HEK293 (cell line): Measurements from ENCODE around the gene C19orf73.

Experiments
- ATF2 ChIP-seq: fragments of 450-650 bp; formaldehyde crosslinking; IDR thresholded peaks from 2 replicates; pipeline ENCODE4 v1.5.1; 2016; ENCODE audit warnings: missing biosample characterization, missing genetic modification characterization, low read depth
- CTCF ChIP-seq: fragments of 450-650 bp; formaldehyde crosslinking; IDR thresholded peaks from 2 replicates; pipeline ENCODE4 v1.5.1; 2016; ENCODE audit warnings: missing biosample characterization, missing genetic modification characterization
- ZEB2 ChIP-seq: fragments of 450-650 bp; formaldehyde crosslinking; IDR thresholded peaks from 2 replicates; pipeline ENCODE4 v1.5.1; 2016; ENCODE audit warnings: missing biosample characterization, missing genetic modification characterization
- ZNF175 ChIP-seq: fragments of 450-650 bp; formaldehyde crosslinking; IDR thresholded peaks from 2 replicates; pipeline ENCODE4 v1.5.1; 2016; ENCODE audit warnings: missing biosample characterization, missing genetic modification characterization
- ZNF335 ChIP-seq: fragments of 450-650 bp; formaldehyde crosslinking; conservative IDR thresholded peaks from 2 replicates; pipeline ENCODE4 v1.5.1; 2016; ENCODE audit warnings: missing biosample characterization, missing genetic modification characterization
- ZNF692 ChIP-seq: fragments of 450-650 bp; formaldehyde crosslinking; IDR thresholded peaks from 2 replicates; pipeline ENCODE4 v1.5.1; 2016; ENCODE audit warnings: missing biosample characterization, missing genetic modification characterization

DNA sequence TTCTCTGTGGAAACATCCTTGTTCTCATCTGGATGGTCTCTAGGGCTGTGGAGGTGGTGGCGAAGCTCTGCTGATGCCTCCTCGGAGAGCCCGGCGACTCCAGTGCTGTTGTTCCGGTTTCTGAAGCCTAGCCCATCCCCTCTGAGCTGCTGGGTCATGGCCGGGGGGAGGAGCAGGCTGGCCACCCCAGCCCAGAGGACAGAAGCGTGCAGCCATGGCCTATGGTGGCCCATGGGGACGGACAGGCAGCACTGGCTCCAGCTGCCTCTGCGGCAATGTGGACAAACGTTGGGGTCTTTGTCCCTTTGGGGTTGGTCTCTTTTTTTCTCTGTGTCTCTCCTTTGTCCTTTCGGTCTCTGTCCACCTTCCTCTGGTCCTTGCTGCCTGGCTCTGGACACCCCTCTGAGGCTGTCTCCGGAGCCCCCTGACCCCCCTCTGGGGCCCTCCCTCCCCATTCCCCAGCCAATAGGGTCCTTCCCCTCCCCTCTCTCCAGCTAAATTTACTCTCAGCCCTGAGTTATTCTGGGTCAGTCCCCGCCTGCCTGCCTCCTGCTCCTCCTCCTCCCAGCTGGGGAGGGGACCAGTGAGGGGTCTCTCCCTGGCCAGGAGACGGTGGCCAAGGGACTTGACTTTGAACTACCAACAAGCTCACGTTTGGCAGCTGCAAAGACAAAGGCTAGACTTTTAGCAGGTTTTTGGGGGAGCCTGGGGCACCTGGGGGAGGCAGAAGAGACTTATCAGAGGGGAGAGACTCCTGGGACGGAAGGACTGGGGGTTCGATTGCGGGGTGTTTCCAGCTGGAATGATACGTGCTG is 36.3 kb upstream of the C19orf73 start, which contains the start of gene HRC:
- TF ChIP-seq CTCF (tag by site-specific recombination): no peak
- no peak for TF ChIP-seq ZNF335 (tag by site-specific recombination)
- no peak for TF ChIP-seq ATF2
- TF ChIP-seq ZEB2 (tag by site-specific recombination): no peak
- no peak for TF ChIP-seq ZNF175 (tag by site-specific recombination)
- TF ChIP-seq ZNF692 (tag by site-specific recombination): no peak
